Endodermal cell (in vitro differentiated cells): ENCODE measurements around the gene BCKDHA. TPM values are rescaled to one million over a fixed set of nuclear protein-coding genes. Genes with fewer than 3 reads are reported as not detected.

Experiments used
- DNase-seq: peaks from one replicate; pipeline ENCODE4 v3.0.0-alpha.2; 2017
- H3K27ac ChIP-seq: 2 replicates; pipeline ENCODE4 v1.5.1; 2013; ENCODE audit warnings: mild to moderate bottlenecking, low read depth, low read length, moderate library complexity
- H3K27me3 ChIP-seq: 2 replicates; pipeline ENCODE4 v1.6.1; 2013; ENCODE audit warnings: mild to moderate bottlenecking, low read length, moderate library complexity; ENCODE audit not compliant: insufficient read depth, control insufficient read depth, poor library complexity, severe bottlenecking
- H3K36me3 ChIP-seq: 2 replicates; pipeline ENCODE4 v1.7.0; 2013; ENCODE audit warnings: mild to moderate bottlenecking, low read length, moderate library complexity; ENCODE audit not compliant: control insufficient read depth, insufficient read depth
- H3K4me1 ChIP-seq: one replicate; pipeline ENCODE4 v1.7.0; 2013; ENCODE audit warnings: low read length; ENCODE audit not compliant: control insufficient read depth, insufficient read depth
- H3K4me3 ChIP-seq: 2 replicates; pipeline ENCODE4 v1.5.1; 2013; ENCODE audit warnings: mild to moderate bottlenecking, low read length, moderate library complexity
- H3K9ac ChIP-seq: 2 replicates; pipeline ENCODE4 v1.6.1; 2013; ENCODE audit warnings: mild to moderate bottlenecking, low read length, moderate library complexity; ENCODE audit not compliant: poor library complexity, severe bottlenecking; ENCODE audit errors: extremely low read depth
- H3K9me3 ChIP-seq: 2 replicates; pipeline ENCODE4 v1.6.1; 2013; ENCODE audit warnings: mild to moderate bottlenecking, low read length, moderate library complexity; ENCODE audit not compliant: control insufficient read depth
- H3K27ac Mint-ChIP-seq: 2 replicates; pipeline ENCODE4 v1.8.0; 2020; ENCODE audit warnings: mixed read lengths
- H3K27me3 Mint-ChIP-seq: 2 replicates; pipeline ENCODE4 v1.8.0; 2021; ENCODE audit warnings: mild to moderate bottlenecking, mixed read lengths; ENCODE audit not compliant: insufficient read depth
- H3K36me3 Mint-ChIP-seq: 2 replicates; pipeline ENCODE4 v1.8.0; 2020; ENCODE audit warnings: low read depth, mixed read lengths
- H3K4me1 Mint-ChIP-seq: 2 replicates; pipeline ENCODE4 v1.8.0; 2020; ENCODE audit warnings: mixed read lengths
- H3K4me3 Mint-ChIP-seq: 2 replicates; pipeline ENCODE4 v1.8.0; 2020; ENCODE audit warnings: mild to moderate bottlenecking, moderate library complexity, mixed read lengths
- H3K9me3 Mint-ChIP-seq: 2 replicates; pipeline ENCODE4 v1.8.0; 2020; ENCODE audit warnings: mild to moderate bottlenecking, mixed read lengths
- WGBS, 2 experiments: methylation state at CpG; one replicate each; pipeline versions ENCODE4 v1.1.5 to v1.1.7; 2013; ENCODE audit warnings: missing lambda C conversion rate in 2 of 2, mixed read lengths in 1 of 2; ENCODE audit not compliant: insufficient coverage in 1 of 2, insufficient read length in 1 of 2; 5-methylcytosine and 5-hydroxymethylcytosine counted together
- total RNA-seq, 2 donors: library from RNA; stranded (reverse); fragmentation: NEBNext Ultra II Directional in 1 of 2; extraction: Animal tissue kit (Norgen Biotek cat#: 25700) in 1 of 2; gene quantifications; 2 replicates in 1 of 2; 3 replicates in 1 of 2; pipeline ENCODE4 v1.2.1, GENCODE V29; 2021
- TF ChIP-seq, protein P1 (sequence below): fragments of 200-600 bp; sonication (generic); conservative IDR thresholded peaks from 2 replicates; pipeline ENCODE4 v1.5.0; 2021; ENCODE audit warnings: antibody characterized with exemption, mild to moderate bottlenecking

Gene BCKDHA
- total RNA-seq, 2 donors from 2014 or later, result 18.0 to 21.6 TPM

DNA sequence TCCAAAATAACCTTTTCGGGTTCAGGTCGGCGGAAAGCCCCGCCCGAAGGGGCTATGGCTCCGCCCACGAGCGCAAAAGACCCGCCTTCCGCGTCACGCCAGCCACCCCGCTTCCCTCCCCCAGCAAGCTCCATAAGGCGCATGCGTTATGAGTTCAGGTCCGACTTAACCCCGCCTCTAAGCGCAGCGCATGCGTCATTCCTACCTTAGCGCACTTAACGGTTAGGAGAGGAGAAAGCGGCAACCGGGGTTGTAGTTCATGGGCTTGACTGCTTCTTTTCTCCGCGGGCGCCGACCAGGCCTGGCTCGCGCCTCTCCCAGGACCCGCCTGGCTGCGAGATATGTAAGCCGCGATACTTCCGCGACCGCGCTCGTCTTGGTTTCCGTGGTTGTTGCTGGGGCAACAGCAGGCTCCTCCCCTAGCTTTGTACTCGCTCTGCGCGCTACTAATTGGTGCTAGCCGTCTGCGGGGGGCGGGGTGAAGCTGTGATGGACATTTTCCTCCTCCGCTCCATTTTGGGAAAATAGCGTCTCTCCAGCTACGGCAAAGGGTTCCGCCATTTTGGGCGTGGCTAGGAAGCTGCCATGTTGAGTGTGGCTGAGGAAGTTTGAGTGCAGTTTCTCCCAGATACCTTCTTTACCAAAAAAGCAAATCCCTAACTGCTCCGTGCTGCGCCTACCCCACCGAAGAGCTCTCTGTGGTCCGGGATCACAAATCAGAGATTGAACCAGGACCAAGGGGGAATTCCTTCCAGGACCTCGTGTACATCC is 33.7 kb upstream of the BCKDHA start, which contains the start of gene B9D2:
Gene B9D2 (minus strand): TSS at position 397 of the 771 bp plus-strand sequence. CDS start 630 bp downstream, outside the sequence.
- peak within 1 kb of the TSS; percentile 90 for H3K4me3 ChIP-seq
- no peaks in the 10 kb centered on the region for H3K4me1 Mint-ChIP-seq
- TF ChIP-seq, protein P1, sequence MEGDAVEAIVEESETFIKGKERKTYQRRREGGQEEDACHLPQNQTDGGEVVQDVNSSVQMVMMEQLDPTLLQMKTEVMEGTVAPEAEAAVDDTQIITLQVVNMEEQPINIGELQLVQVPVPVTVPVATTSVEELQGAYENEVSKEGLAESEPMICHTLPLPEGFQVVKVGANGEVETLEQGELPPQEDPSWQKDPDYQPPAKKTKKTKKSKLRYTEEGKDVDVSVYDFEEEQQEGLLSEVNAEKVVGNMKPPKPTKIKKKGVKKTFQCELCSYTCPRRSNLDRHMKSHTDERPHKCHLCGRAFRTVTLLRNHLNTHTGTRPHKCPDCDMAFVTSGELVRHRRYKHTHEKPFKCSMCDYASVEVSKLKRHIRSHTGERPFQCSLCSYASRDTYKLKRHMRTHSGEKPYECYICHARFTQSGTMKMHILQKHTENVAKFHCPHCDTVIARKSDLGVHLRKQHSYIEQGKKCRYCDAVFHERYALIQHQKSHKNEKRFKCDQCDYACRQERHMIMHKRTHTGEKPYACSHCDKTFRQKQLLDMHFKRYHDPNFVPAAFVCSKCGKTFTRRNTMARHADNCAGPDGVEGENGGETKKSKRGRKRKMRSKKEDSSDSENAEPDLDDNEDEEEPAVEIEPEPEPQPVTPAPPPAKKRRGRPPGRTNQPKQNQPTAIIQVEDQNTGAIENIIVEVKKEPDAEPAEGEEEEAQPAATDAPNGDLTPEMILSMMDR, result no peak
- H3K9me3 ChIP-seq, result no peaks in the 10 kb centered on the region
- peak within 1 kb of the TSS; percentile 74 for H3K4me3 Mint-ChIP-seq
- peak within 1 kb of the TSS; percentile 96 for H3K9ac ChIP-seq
- H3K27ac Mint-ChIP-seq, result peak within 1 kb of the TSS; percentile 98
- peak within 1 kb of the TSS; percentile 98 for H3K27ac ChIP-seq
- H3K36me3 ChIP-seq, result no peaks in the 10 kb centered on the region
- no peaks in the 10 kb centered on the region for H3K27me3 ChIP-seq
- 0% methylated on average over 34 to 56 of the region's 56 CpGs for WGBS, 2 experiments
- peaks cover 5% of the 10 kb centered on the region for H3K36me3 Mint-ChIP-seq
- H3K4me1 ChIP-seq, result no peaks in the 10 kb centered on the region
- peak; percentile 99 for DNase-seq
- H3K9me3 Mint-ChIP-seq, result no peaks in the 10 kb centered on the region
- H3K27me3 Mint-ChIP-seq, result no peaks in the 10 kb centered on the region

DNA sequence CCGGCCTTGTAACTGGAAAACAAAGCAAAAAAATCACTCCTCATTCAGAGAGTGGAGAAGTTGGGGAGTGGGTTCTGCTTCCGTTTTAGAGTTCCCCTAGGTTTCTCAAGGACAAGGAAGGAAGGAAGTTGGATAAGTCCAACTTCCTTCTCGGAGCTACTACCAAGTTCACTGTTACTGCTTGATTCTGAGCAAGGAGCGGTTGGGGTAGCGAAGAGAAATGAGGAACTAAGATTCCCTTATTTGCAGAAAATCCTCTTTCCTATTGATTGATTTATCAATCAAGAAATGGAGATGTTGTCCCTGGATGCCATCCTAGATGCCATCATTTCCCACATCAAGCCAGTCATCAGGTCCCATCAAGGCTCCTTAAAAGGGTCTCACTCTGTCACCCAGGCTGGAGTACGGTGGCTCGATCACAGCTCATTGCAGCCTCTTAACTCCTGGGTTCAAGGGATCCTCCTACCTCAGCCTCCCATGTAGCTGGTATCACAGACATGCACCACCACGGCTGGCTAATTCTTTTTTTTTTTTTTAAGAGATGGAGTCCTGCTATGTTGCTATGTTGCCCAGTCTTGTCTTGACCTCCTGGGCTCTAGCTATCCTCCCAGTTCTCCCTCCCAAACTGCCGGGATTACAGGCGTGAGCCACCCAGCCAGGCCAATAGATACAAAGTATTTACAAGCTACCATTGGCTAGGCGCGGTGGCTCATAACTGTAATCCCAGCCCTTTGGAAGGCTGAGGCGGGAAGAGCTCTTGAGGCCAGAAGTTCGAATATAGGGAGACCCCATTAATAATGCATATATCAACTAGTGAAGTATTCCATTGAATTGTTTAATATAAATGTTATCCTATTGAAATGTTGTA is 32.9 kb upstream of the BCKDHA start:
- Histone ChIP-seq H3K36me3 (no peaks in the 10 kb centered on the region), H3K9me3 (no peaks in the 10 kb centered on the region), H3K4me1 (no peaks in the 10 kb centered on the region), H3K27ac (peak overlapping the region; percentile 98), H3K27me3 (no peaks in the 10 kb centered on the region), H3K9ac (peak overlapping the region; percentile 96), H3K4me3 (peak overlapping the region; percentile 90)
- TF ChIP-seq, protein P1, result no peak
- no peaks in the 10 kb centered on the region for H3K27me3 Mint-ChIP-seq
- no peaks in the 10 kb centered on the region for H3K9me3 Mint-ChIP-seq
- H3K4me3 Mint-ChIP-seq, result peak overlapping the region; percentile 74
- peaks cover 6% of the 10 kb centered on the region for H3K36me3 Mint-ChIP-seq
- DNase-seq, result no peak
- H3K4me1 Mint-ChIP-seq, result no peaks in the 10 kb centered on the region
- peak overlapping the region; percentile 98 for H3K27ac Mint-ChIP-seq
- WGBS, 2 experiments, result 81 to 90% methylated on average over 11 to 14 of the region's 14 CpGs

DNA sequence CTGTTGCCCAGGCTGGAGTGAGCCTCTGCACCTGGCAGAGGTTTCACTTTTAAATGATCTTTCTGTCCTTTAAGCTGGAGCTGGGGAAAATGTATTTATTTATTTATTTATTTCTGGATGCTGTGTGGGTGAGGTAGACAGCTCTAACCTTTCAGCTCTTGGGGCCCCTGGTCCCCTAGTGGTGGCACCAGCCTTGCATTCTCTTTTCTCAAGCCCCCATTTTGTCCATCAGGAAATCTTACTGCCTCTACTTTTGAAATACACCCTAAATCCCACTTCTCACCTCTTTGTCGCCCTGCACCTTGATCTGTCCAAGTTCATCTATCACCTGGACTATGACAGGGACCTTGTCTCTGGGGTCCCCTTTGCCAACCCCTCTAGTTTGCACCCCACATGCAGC is 31.5 kb upstream of the BCKDHA start:
- Mint-ChIP-seq H3K27ac (peak overlapping the region; percentile 20), H3K4me1 (no peaks in the 10 kb centered on the region), H3K4me3 (no peak overlapping the region)

More for the DNA sequence above, 31.5 kb upstream of the BCKDHA start:
- Mint-ChIP-seq H3K9me3 (no peaks in the 10 kb centered on the region), H3K36me3 (peaks cover 7% of the 10 kb centered on the region), H3K27me3 (no peaks in the 10 kb centered on the region)
- no peaks in the 10 kb centered on the region for H3K36me3 ChIP-seq
- no peak overlapping the region for H3K4me3 ChIP-seq
- peak; percentile 58 for DNase-seq
- no peaks in the 10 kb centered on the region for H3K9me3 ChIP-seq
- H3K27me3 ChIP-seq, result no peaks in the 10 kb centered on the region
- TF ChIP-seq, protein P1, result peak; percentile 68
- no peaks in the 10 kb centered on the region for H3K4me1 ChIP-seq
- WGBS, 2 experiments, result 88 to 91% methylated on average over 1 of the region's 1 CpG
- H3K27ac ChIP-seq, result no peak overlapping the region
- no peak overlapping the region for H3K9ac ChIP-seq
